H9 (cell line): ENCODE results near the gene ARID1B. TPM values are rescaled to one million over a fixed set of nuclear protein-coding genes. Genes with fewer than 3 reads are reported as not detected.

Experiments used
- DNase-seq: peaks from one replicate; pipeline ENCODE4 v3.0.0-alpha.2; 2017
- H2AFZ ChIP-seq: one replicate; pipeline ENCODE4 v1.6.1; 2013; ENCODE audit warnings: mild to moderate bottlenecking, low read length, control low read depth, moderate library complexity
- H2AK5ac ChIP-seq: 2 replicates; pipeline ENCODE4 v1.6.1; 2013; ENCODE audit warnings: low read length, control low read depth, mixed read lengths; ENCODE audit not compliant: insufficient read length
- H2BK120ac ChIP-seq: one replicate; pipeline ENCODE4 v1.6.1; 2013; ENCODE audit warnings: low read depth, mild to moderate bottlenecking, low read length, control low read depth, inconsistent platforms; ENCODE audit not compliant: poor library complexity, severe bottlenecking
- H2BK12ac ChIP-seq: 2 replicates; pipeline ENCODE4 v1.6.1; 2013; ENCODE audit warnings: low read length, control low read depth, mixed read lengths, low read depth; ENCODE audit not compliant: insufficient read length
- H2BK15ac ChIP-seq: 2 replicates; pipeline ENCODE4 v1.6.1; 2013; ENCODE audit warnings: low read depth, low read length, control low read depth
- H2BK20ac ChIP-seq: one replicate; pipeline ENCODE4 v1.6.1; 2013; ENCODE audit warnings: low read depth, mild to moderate bottlenecking, low read length, control low read depth, inconsistent platforms; ENCODE audit not compliant: poor library complexity, severe bottlenecking
- H2BK5ac ChIP-seq: 2 replicates; pipeline ENCODE4 v1.6.1; 2013; ENCODE audit warnings: low read length, control low read depth, mixed read lengths; ENCODE audit not compliant: insufficient read length
- H3K14ac ChIP-seq: 2 replicates; pipeline ENCODE4 v1.6.1; 2013; ENCODE audit warnings: low read length, control low read depth; ENCODE audit not compliant: insufficient read depth
- H3K18ac ChIP-seq: 2 replicates; pipeline ENCODE4 v1.6.1; 2013; ENCODE audit warnings: low read depth, mild to moderate bottlenecking, mixed read lengths, low read length, control low read depth; ENCODE audit not compliant: insufficient read length
- H3K23ac ChIP-seq: 2 replicates; pipeline ENCODE4 v1.6.1; 2013; ENCODE audit warnings: low read length, control low read depth, mixed read lengths, low read depth; ENCODE audit not compliant: insufficient read length
- H3K23me2 ChIP-seq: 2 replicates; pipeline ENCODE4 v1.6.1; 2013; ENCODE audit warnings: low read depth, mild to moderate bottlenecking, mixed read lengths, low read length, control low read depth; ENCODE audit not compliant: insufficient read length, poor library complexity, severe bottlenecking
- H3K27ac ChIP-seq: 2 replicates; pipeline ENCODE4 v1.5.1; 2013; ENCODE audit warnings: low read length, control low read depth, mixed read lengths, low read depth; ENCODE audit not compliant: insufficient read length
- H3K27me3 ChIP-seq: 2 replicates; pipeline ENCODE4 v1.6.1; 2013; ENCODE audit warnings: low read length, control low read depth, inconsistent platforms; ENCODE audit not compliant: insufficient read depth
- H3K4ac ChIP-seq: 2 replicates; pipeline ENCODE4 v1.6.1; 2013; ENCODE audit warnings: low read depth, mild to moderate bottlenecking, control low read depth, inconsistent platforms, low read length, moderate library complexity
- H3K4me1 ChIP-seq: 2 replicates; pipeline ENCODE4 v1.6.1; 2013; ENCODE audit warnings: low read length, control low read depth, inconsistent platforms; ENCODE audit not compliant: insufficient read depth
- H3K4me2 ChIP-seq: 2 replicates; pipeline ENCODE4 v1.6.1; 2013; ENCODE audit warnings: low read length, control low read depth, mixed read lengths; ENCODE audit not compliant: insufficient read length, insufficient read depth
- H3K56ac ChIP-seq: 2 replicates; pipeline ENCODE4 v1.6.1; 2013; ENCODE audit warnings: low read depth, mild to moderate bottlenecking, mixed read lengths, low read length, control low read depth; ENCODE audit not compliant: insufficient read length
- H3K79me1 ChIP-seq: 2 replicates; pipeline ENCODE4 v1.6.1; 2013; ENCODE audit warnings: low read depth, mild to moderate bottlenecking, moderate library complexity, low read length, control low read depth, inconsistent platforms; ENCODE audit not compliant: insufficient read depth, poor library complexity, severe bottlenecking
- H3K79me2 ChIP-seq: 2 replicates; pipeline ENCODE4 v1.6.1; 2013; ENCODE audit warnings: low read length, control low read depth, inconsistent platforms; ENCODE audit not compliant: insufficient read depth
- H3K9ac ChIP-seq: 2 replicates; pipeline ENCODE4 v1.6.1; 2013; ENCODE audit warnings: low read length, control low read depth, mixed read lengths; ENCODE audit not compliant: insufficient read length; ENCODE audit errors: extremely low read depth
- H3K9me3 ChIP-seq: one replicate; pipeline ENCODE4 v1.6.1; 2013; ENCODE audit warnings: low read depth, low read length, inconsistent platforms; ENCODE audit not compliant: control insufficient read depth
- H3T11ph ChIP-seq: one replicate; pipeline ENCODE4 v1.6.1; 2013; ENCODE audit warnings: mild to moderate bottlenecking, low read length, control low read depth, inconsistent platforms
- H4K20me1 ChIP-seq: one replicate; pipeline ENCODE4 v1.6.1; 2013; ENCODE audit not compliant: control insufficient read depth, insufficient read length, insufficient read depth
- H4K5ac ChIP-seq: 2 replicates; pipeline ENCODE4 v1.6.1; 2013; ENCODE audit warnings: low read depth, mild to moderate bottlenecking, mixed read lengths, low read length, control low read depth; ENCODE audit not compliant: insufficient read length
- H4K8ac ChIP-seq: replicated peaks from 2 replicates; pipeline ENCODE4 v1.6.1; 2013; ENCODE audit warnings: low read length, control low read depth, mixed read lengths, low read depth; ENCODE audit not compliant: insufficient read length
- H4K91ac ChIP-seq: 2 replicates; pipeline ENCODE4 v1.6.1; 2013; ENCODE audit warnings: low read depth, mild to moderate bottlenecking, moderate library complexity, mixed read lengths, low read length, control low read depth; ENCODE audit not compliant: insufficient read length
- H3K27ac Mint-ChIP-seq, 3 experiments: 2 replicates in 2 of 3; 3 replicates in 1 of 3; pipeline ENCODE4 v1.8.0; 2020 to 2021; ENCODE audit warnings: mixed read lengths in 3 of 3, mild to moderate bottlenecking in 1 of 3, moderate library complexity in 1 of 3
- H3K27me3 Mint-ChIP-seq: 2 replicates; pipeline ENCODE4 v1.8.0; 2021; ENCODE audit warnings: low read depth, mild to moderate bottlenecking, moderate library complexity, mixed read lengths
- H3K36me3 Mint-ChIP-seq, 3 experiments: 2 replicates in 2 of 3; 3 replicates in 1 of 3; pipeline ENCODE4 v1.8.0; 2020 to 2021; ENCODE audit warnings: low read depth in 3 of 3, mixed read lengths in 3 of 3; ENCODE audit not compliant: insufficient read depth in 1 of 3
- H3K4me1 Mint-ChIP-seq, 2 experiments: 2 replicates each; pipeline ENCODE4 v1.8.0; 2020; ENCODE audit warnings: mixed read lengths in 2 of 2
- H3K4me3 Mint-ChIP-seq, 2 experiments: 2 replicates in 1 of 2; 3 replicates in 1 of 2; pipeline ENCODE4 v1.8.0; 2020 to 2021; ENCODE audit warnings: mild to moderate bottlenecking in 2 of 2, mixed read lengths in 2 of 2, moderate library complexity in 1 of 2
- H3K9me3 Mint-ChIP-seq, 2 experiments: 2 replicates in 1 of 2; 3 replicates in 1 of 2; pipeline ENCODE4 v1.8.0; 2020; ENCODE audit warnings: mild to moderate bottlenecking in 2 of 2, mixed read lengths in 2 of 2, moderate library complexity in 1 of 2
- CTCF ChIP-seq: fragments of 200-600 bp; sonication (generic); conservative IDR thresholded peaks from 3 replicates; pipeline ENCODE4 v1.8.0; 2021; ENCODE audit warnings: antibody characterized with exemption, mild to moderate bottlenecking
- WGBS: extraction: QIAGEN DNeasy Blood & Tissue Kit; methylation state at CpG from one replicate; pipeline ENCODE4 v1.1.7; 2013; ENCODE audit warnings: missing lambda C conversion rate, low lambda C conversion rate, mixed read lengths; ENCODE audit not compliant: insufficient read length; ENCODE audit errors: extremely low coverage; 5-methylcytosine and 5-hydroxymethylcytosine counted together
- total RNA-seq: library from RNA; stranded (reverse); gene quantifications from 2 replicates; pipeline ENCODE4 v1.2.1, GENCODE V29; 2021

Gene ARID1B
- total RNA-seq, 1 experiment from 2014 or later: 88.2 TPM

- no peak overlapping the region for H3K4me3 Mint-ChIP-seq
- Histone ChIP-seq H3K79me2 (0 out of 2 replicates have a peak, but pooled peaks cover 1% of the 10 kb centered on the region), H3K56ac (no peak overlapping the region), H3K79me1 (no peaks in the 10 kb centered on the region), H4K8ac (no peak overlapping the region), H3K27me3 (no peaks in the 10 kb centered on the region), H3T11ph (no peak overlapping the region), H2AK5ac (no peak overlapping the region), H3K27ac (no peak overlapping the region), H2BK12ac (no peak overlapping the region), H3K23ac (no peak overlapping the region), H4K91ac (no peak overlapping the region), H3K9me3 (no peaks in the 10 kb centered on the region), H3K4me2 (no peak overlapping the region), H2BK120ac (no peak overlapping the region), H3K14ac (no peak overlapping the region), H3K23me2 (no peaks in the 10 kb centered on the region), H2BK15ac (no peak overlapping the region), H4K5ac (no peak overlapping the region), H3K4me1 (peaks cover 7% of the 10 kb centered on the region; the same call in 1 of the 2 replicates), H2AFZ (no peak overlapping the region), H2BK20ac (no peak overlapping the region), H3K18ac (no peak overlapping the region), H4K20me1 (no peaks in the 10 kb centered on the region), H2BK5ac (no peak overlapping the region), H3K9ac (no peak overlapping the region), H3K4ac (no peak overlapping the region)
- no peak for DNase-seq
- H3K4me1 Mint-ChIP-seq: peaks cover 31 to 43% of the 10 kb centered on the region in 2 experiments
- WGBS: no CpG with 5 or more reads among the region's 4 CpGs
- peaks cover 2 to 18% (median 14%) of the 10 kb centered on the region in 3 experiments; a peak in 5 of 7 replicates for H3K36me3 Mint-ChIP-seq
- peaks cover 3 to 8% of the 10 kb centered on the region in 2 experiments; a peak in 3 of 5 replicates for H3K9me3 Mint-ChIP-seq
- H3K27me3 Mint-ChIP-seq: no peaks in the 10 kb centered on the region
- peak overlapping the region; percentile 6 to 44 (median 40); a peak in 3 of 7 replicates for H3K27ac Mint-ChIP-seq
- no peak for TF ChIP-seq CTCF
Observed at GRCh38 chr6:157059781-157060180, 282.6 kb downstream of the ARID1B start.
